ENCODE data around the gene DTD2.

GRCh38 chr14:31402764-31403439, 54.4 kb downstream of the DTD2 start:
- TF ChIP-seq CTCF (conservative IDR thresholded peaks at IDR 0.05 in 1 of 2, IDR thresholded peaks at IDR 0.05 in 1 of 2; ENCODE audit: low read depth in 1 of 2, low read length in 2 of 2) (no peak), EZH2 (IDR thresholded peaks at IDR 0.05; ENCODE audit: low read length, missing control alignments) (no peak)

Measured in fibroblast of lung (primary cell).